H1 (cell line): Measurements from ENCODE around the gene PDF. TPM values are rescaled to one million over a fixed set of nuclear protein-coding genes. Genes with fewer than 3 reads are reported as not detected.

Experiments used
- CTCF ChIA-PET: fragments of 300-600 bp; sonication (Branson Sonifier 250); formaldehyde crosslinking; loops from one replicate; lab custom pipeline; 2021; ENCODE audit not compliant: partially characterized antibody; lab: Charles Lee
- POLR2A ChIA-PET: fragments of 300-600 bp; sonication (Branson Sonifier 250); formaldehyde crosslinking; loops from one replicate; lab custom pipeline; 2021; ENCODE audit warnings: inconsistent platforms; ENCODE audit not compliant: partially characterized antibody; lab: Charles Lee
- DNase-seq, 2 experiments: peaks; one replicate each; pipeline versions ENCODE4 v3.0.0 to v3.0.0-alpha.2; 2010 to 2022; ENCODE audit warnings: low spot score in 2 of 2, low read depth in 1 of 2, mixed read lengths in 1 of 2
- FAIRE-seq: peaks from 2 replicates; lab custom pipeline; 2011; peaks lifted over from hg19 to GRCh38; lab: Jason Lieb, UNC
- H2AFZ ChIP-seq: 2 replicates; pipeline ENCODE4 v1.8.1; 2012; ENCODE audit warnings: low read length, inconsistent platforms
- H2AK5ac ChIP-seq: 2 replicates; pipeline ENCODE4 v1.6.1; 2013; ENCODE audit warnings: low read depth, low read length
- H2BK120ac ChIP-seq: replicated peaks from 2 replicates; pipeline ENCODE3; 2013; ENCODE audit warnings: low read depth, low read length, inconsistent platforms
- H2BK12ac ChIP-seq: 2 replicates; pipeline ENCODE4 v1.6.1; 2013; ENCODE audit warnings: low read depth, low read length
- H2BK15ac ChIP-seq: 2 replicates; pipeline ENCODE4 v1.6.1; 2013; ENCODE audit warnings: low read length
- H2BK20ac ChIP-seq: 2 replicates; pipeline ENCODE4 v1.6.1; 2013; ENCODE audit warnings: low read length
- H2BK5ac ChIP-seq: 2 replicates; pipeline ENCODE4 v1.6.1; 2013; ENCODE audit warnings: low read depth, low read length
- H3K14ac ChIP-seq: 2 replicates; pipeline ENCODE4 v1.6.1; 2013; ENCODE audit warnings: inconsistent platforms; ENCODE audit not compliant: insufficient read length
- H3K18ac ChIP-seq: 2 replicates; pipeline ENCODE4 v1.6.1; 2013; ENCODE audit warnings: low read length; ENCODE audit errors: extremely low read depth
- H3K23ac ChIP-seq: 2 replicates; pipeline ENCODE4 v1.6.1; 2013; ENCODE audit warnings: inconsistent platforms; ENCODE audit not compliant: insufficient read length
- H3K23me2 ChIP-seq: 2 replicates; pipeline ENCODE4 v1.6.1; 2013; ENCODE audit warnings: low read depth, low read length
- H3K27ac ChIP-seq: 2 replicates; pipeline ENCODE4 v1.6.1; 2011; ENCODE audit warnings: low read depth, low read length, inconsistent platforms
- H3K27me3 ChIP-seq, 4 experiments: replicated peaks in 1 of 4; 1 replicate in 1 of 4; 2 replicates in 3 of 4; pipeline versions ENCODE4 v1.6.1 to v1.8.1; 2011 to 2013; ENCODE audit warnings: low read length in 3 of 4, mild to moderate bottlenecking in 3 of 4, inconsistent platforms in 2 of 4, mixed read lengths in 2 of 4, moderate library complexity in 1 of 4; ENCODE audit not compliant: control insufficient read depth in 3 of 4, insufficient read depth in 3 of 4; ENCODE audit errors: extremely low read depth in 1 of 4
- H3K36me3 ChIP-seq, 4 experiments: 2 replicates each; pipeline versions ENCODE4 v1.6.1 to v1.8.1; 2011 to 2013; ENCODE audit warnings: mild to moderate bottlenecking in 4 of 4, low read length in 3 of 4, moderate library complexity in 2 of 4, control low read depth in 1 of 4, inconsistent platforms in 1 of 4; ENCODE audit not compliant: insufficient read depth in 4 of 4, control insufficient read depth in 2 of 4
- H3K4ac ChIP-seq: replicated peaks from 2 replicates; pipeline ENCODE3; 2013; ENCODE audit warnings: low read length, low read depth, mixed read lengths, inconsistent platforms; ENCODE audit not compliant: insufficient read length
- H3K4me1 ChIP-seq, 4 experiments: replicated peaks in 1 of 4; 1 replicate in 1 of 4; 2 replicates in 3 of 4; pipeline versions ENCODE4 v1.6.1 to v1.8.1; 2011 to 2013; ENCODE audit warnings: low read length in 3 of 4, inconsistent platforms in 2 of 4, mixed read lengths in 1 of 4; ENCODE audit not compliant: insufficient read depth in 4 of 4, control insufficient read depth in 3 of 4
- H3K4me2 ChIP-seq, 2 experiments: 2 replicates each; pipeline versions ENCODE4 v1.6.1 to v1.8.1; 2011 to 2013; ENCODE audit warnings: low read depth in 2 of 2, low read length in 2 of 2, control low read depth in 1 of 2, inconsistent platforms in 1 of 2, mild to moderate bottlenecking in 1 of 2; ENCODE audit not compliant: insufficient read depth in 1 of 2
- H3K4me3 ChIP-seq, 4 experiments: fragments of 200-600, 300-600 bp in 1 of 4; sonication (generic), shearing (Covaris generic), sonication (Bioruptor Twin) in 1 of 4; 2 replicates each; pipeline versions ENCODE4 v1.5.1 to v1.8.1; 2011 to 2016; ENCODE audit warnings: low read length in 4 of 4, low read depth in 3 of 4, control low read depth in 2 of 4, inconsistent platforms in 2 of 4, mild to moderate bottlenecking in 2 of 4, mixed read lengths in 1 of 4, moderate library complexity in 1 of 4; ENCODE audit not compliant: insufficient read depth in 2 of 4; ENCODE audit errors: extremely low read depth in 1 of 4
- H3K56ac ChIP-seq: replicated peaks from 2 replicates; pipeline ENCODE3; 2013; ENCODE audit warnings: low read depth, mild to moderate bottlenecking, mixed read lengths, low read length, inconsistent platforms; ENCODE audit not compliant: insufficient read length
- H3K79me1 ChIP-seq: 2 replicates; pipeline ENCODE4 v1.6.1; 2013; ENCODE audit warnings: low read depth, low read length, control low read depth
- H3K79me2 ChIP-seq, 2 experiments: 2 replicates each; pipeline versions ENCODE4 v1.6.1 to v1.8.1; 2012 to 2013; ENCODE audit warnings: low read length in 2 of 2, mild to moderate bottlenecking in 2 of 2, inconsistent platforms in 1 of 2; ENCODE audit not compliant: insufficient read depth in 2 of 2, control insufficient read depth in 1 of 2
- H3K9ac ChIP-seq, 4 experiments: replicated peaks in 1 of 4; 1 replicate in 1 of 4; 2 replicates in 3 of 4; pipeline versions ENCODE4 v1.6.1 to v1.8.1; 2011 to 2013; ENCODE audit warnings: low read depth in 3 of 4, low read length in 3 of 4, control low read depth in 2 of 4, mild to moderate bottlenecking in 2 of 4, moderate library complexity in 2 of 4, inconsistent platforms in 1 of 4; ENCODE audit errors: extremely low read depth in 1 of 4
- H3K9me3 ChIP-seq, 2 experiments: 2 replicates each; pipeline versions ENCODE4 v1.6.1 to v1.8.1; 2012 to 2013; ENCODE audit warnings: mild to moderate bottlenecking in 2 of 2, moderate library complexity in 2 of 2, control low read depth in 1 of 2, inconsistent platforms in 1 of 2, low read depth in 1 of 2, low read length in 1 of 2, mixed read lengths in 1 of 2; ENCODE audit not compliant: insufficient read depth in 2 of 2
- H4K20me1 ChIP-seq, 2 experiments: replicated peaks in 1 of 2; 2 replicates each; pipeline versions ENCODE3 to v1.8.1; 2011 to 2013; ENCODE audit warnings: inconsistent platforms in 2 of 2, low read length in 2 of 2, mild to moderate bottlenecking in 1 of 2; ENCODE audit not compliant: insufficient read depth in 2 of 2, control insufficient read depth in 1 of 2
- H4K5ac ChIP-seq: 2 replicates; pipeline ENCODE4 v1.6.1; 2013; ENCODE audit warnings: low read length, low read depth, mixed read lengths, inconsistent platforms; ENCODE audit not compliant: insufficient read length
- H4K8ac ChIP-seq: 2 replicates; pipeline ENCODE4 v1.8.0; 2013; ENCODE audit warnings: mild to moderate bottlenecking, moderate library complexity, low read length, inconsistent platforms; ENCODE audit not compliant: insufficient read depth; ENCODE audit errors: extremely low read depth
- H4K91ac ChIP-seq: replicated peaks from 2 replicates; pipeline ENCODE3; 2013; ENCODE audit warnings: low read length, mixed read lengths, inconsistent platforms; ENCODE audit not compliant: insufficient read length
- HDAC2 ChIP-seq, 2 experiments: fragments of 300-600 bp in 1 of 2; sonication (generic) in 1 of 2; IDR thresholded peaks; 2 replicates each; pipeline ENCODE4 v1.6.1; 2011 to 2012; ENCODE audit warnings: low read depth in 2 of 2, low read length in 2 of 2, mild to moderate bottlenecking in 2 of 2, moderate library complexity in 2 of 2, borderline replicate concordance in 1 of 2, inconsistent platforms in 1 of 2
- JUN ChIP-seq: IDR thresholded peaks from 2 replicates; pipeline ENCODE4 v1.6.1; 2011; ENCODE audit warnings: low read depth, mild to moderate bottlenecking, improper control_type of control experiment, low read length
- KDM1A ChIP-seq: fragments of 200-600, 300-600 bp; sonication (generic); IDR thresholded peaks from 2 replicates; pipeline ENCODE4 v1.7.1; 2016; ENCODE audit warnings: mild to moderate bottlenecking, low read length, borderline replicate concordance
- KDM4A ChIP-seq: IDR thresholded peaks from one replicate; pipeline ENCODE4 v1.7.1; 2012; ENCODE audit warnings: low read depth, mild to moderate bottlenecking, moderate library complexity, low read length, inconsistent platforms; ENCODE audit not compliant: severe bottlenecking
- RAD21 ChIP-seq, 2 experiments: IDR thresholded peaks in 1 of 2; conservative IDR thresholded peaks in 1 of 2; 2 replicates each; pipeline ENCODE4 v1.6.1; 2011; ENCODE audit warnings: low read depth in 2 of 2, low read length in 2 of 2, improper control_type of control experiment in 1 of 2, inconsistent platforms in 1 of 2, mild to moderate bottlenecking in 1 of 2, moderate library complexity in 1 of 2
- SIN3A ChIP-seq, 2 experiments: IDR thresholded peaks in 1 of 2; conservative IDR thresholded peaks in 1 of 2; 2 replicates each; pipeline ENCODE4 v1.6.1; 2011 to 2012; ENCODE audit warnings: low read length in 2 of 2, improper control_type of control experiment in 1 of 2, low read depth in 1 of 2, mild to moderate bottlenecking in 1 of 2
- SRF ChIP-seq: IDR thresholded peaks from 2 replicates; pipeline ENCODE4 v1.6.1; 2011; ENCODE audit warnings: mild to moderate bottlenecking, low read depth, low read length, moderate library complexity
- YY1 ChIP-seq: IDR thresholded peaks from 2 replicates; pipeline ENCODE4 v1.6.1; 2011; ENCODE audit warnings: low read depth, mild to moderate bottlenecking, low read length
- WGBS, 2 experiments: shearing (Covaris generic) in 1 of 2; methylation state at CpG; one replicate each; pipeline versions ENCODE4 v1.1.6 to v1.1.7; 2013 to 2015; ENCODE audit warnings: low lambda C conversion rate in 2 of 2, mixed read lengths in 2 of 2, inconsistent platforms in 1 of 2, low coverage in 1 of 2, missing lambda C conversion rate in 1 of 2; ENCODE audit not compliant: insufficient replicate concordance in 2 of 2, insufficient coverage in 1 of 2, insufficient read length in 1 of 2; ENCODE audit errors: extremely low coverage in 1 of 2, missing lambda C conversion rate in 1 of 2; 5-methylcytosine and 5-hydroxymethylcytosine counted together
- polyA plus RNA-seq, 7 experiments: library from polyadenylated mRNA; depleted of rRNA in 3 of 7; stranded (reverse) in 5 of 7; unstranded in 2 of 7; fragments of >200 nt in 5 of 7; fragments of 200-250 nt in 2 of 7; gene quantifications; 1 replicate in 5 of 7; 2 replicates in 1 of 7; 4 replicates in 1 of 7; pipeline versions ENCODE4 v1.2.1 to v1.2.3, GENCODE V29; 2011 to 2013; ENCODE audit warnings: missing spikeins in 2 of 7, mixed read lengths in 2 of 7
- total RNA-seq: library from RNA; stranded (reverse); fragmentation: NEBNext Ultra II Directional; extraction: Animal tissue kit (Norgen Biotek cat#: 25700); gene quantifications from 2 replicates; pipeline ENCODE4 v1.2.1, GENCODE V29; 2021

The PDF gene
- total and polyA plus RNA-seq, 2 of the 8 experiments (the other 6 are each of a cell fraction or from before 2014, with no cell fraction given) = 17.7 to 23.9 TPM

GRCh38 chr16:69311533-69312387, 18.6 kb downstream of the PDF start:
- no peak overlapping the region for H2BK5ac ChIP-seq
- no peak overlapping the region for H2AFZ ChIP-seq
- H3K4me2 ChIP-seq = peak overlapping the region; percentile 65 to 66
- H3K79me2 ChIP-seq = peaks cover 0 to 15% of the 10 kb centered on the region in 2 experiments; a peak in 1 of 4 replicates
- 0 out of 2 replicates have a peak overlapping the region, but pooled peaks have one; percentile 28 for H3K27ac ChIP-seq
- H2BK15ac ChIP-seq = no peak overlapping the region
- FAIRE-seq (no peak), DNase-seq (peak in 1 of 2 experiments; percentile 77)
- peak overlapping the region; percentile 51 to 80 (median 60) for H3K9ac ChIP-seq
- WGBS, 2 experiments = 10% methylated on average over 28 of the region's 59 CpGs; no CpG with 5 or more reads in 1 of the 2 experiments
- H3K36me3 ChIP-seq = peaks cover 6 to 9% (median 7%) of the 10 kb centered on the region in 4 experiments; a peak in 5 of 8 replicates
- no peak overlapping the region for H3K4ac ChIP-seq
- no peak overlapping the region; the same call in 1 of the 2 replicates for H3K18ac ChIP-seq
- no peak overlapping the region for H3K14ac ChIP-seq
- no peak overlapping the region for H4K5ac ChIP-seq
- no peak overlapping the region for H2BK120ac ChIP-seq
- H3K4me3 ChIP-seq = peak overlapping the region; percentile 53 to 84 (median 78)
- H3K56ac ChIP-seq = no peak overlapping the region
- H3K9me3 ChIP-seq = no peaks in the 10 kb centered on the region
- H3K23ac ChIP-seq = no peak overlapping the region
- H4K8ac ChIP-seq = peak overlapping the region; percentile 96
- H3K79me1 ChIP-seq = no peaks in the 10 kb centered on the region; the same call in 1 of the 2 replicates
- peaks cover 0 to 4% (median 3%) of the 10 kb centered on the region in 4 experiments; a peak in 4 of 7 replicates for H3K4me1 ChIP-seq
- H4K20me1 ChIP-seq = peaks cover 5 to 6% of the 10 kb centered on the region in 2 experiments
- no peak overlapping the region for H2BK12ac ChIP-seq
- H2AK5ac ChIP-seq = no peak overlapping the region
- H3K27me3 ChIP-seq = no peaks in the 10 kb centered on the region
- no peak overlapping the region for H2BK20ac ChIP-seq
- no peak overlapping the region for H4K91ac ChIP-seq
- 0 out of 2 replicates have a peak, but pooled peaks cover 3% of the 10 kb centered on the region for H3K23me2 ChIP-seq
- CTCF ChIA-PET = interaction anchor here (0.6 to 1.9 kb wide), 8 partner anchors 11 to 360 kb away, joined by 3 to 7 read pairs (median 3); partner anchors contain the start of gene PDF
- POLR2A ChIA-PET = interaction anchor here (0.5 to 24.8 kb wide), 3 partner anchors 25 to 275 kb away, joined by 3 to 497 read pairs (median 6); partner anchors contain the start of genes COG8, NIP7, PDF and TMED6
- TF ChIP-seq HDAC2 (IDR thresholded peaks at IDR 0.05; ENCODE audit: borderline replicate concordance in 1 of 2, low read depth in 2 of 2, low read length in 2 of 2) = no peak
- TF ChIP-seq SIN3A (conservative IDR thresholded peaks at IDR 0.05 in 1 of 2, IDR thresholded peaks at IDR 0.05 in 1 of 2; ENCODE audit: low read depth in 1 of 2, low read length in 2 of 2) = peak; percentile 13 to 81; a peak in 1 of 4 replicates
- TF ChIP-seq JUN = no peak
- 0 out of 2 replicates have a peak, but pooled peaks have one; percentile 2 for TF ChIP-seq YY1
- TF ChIP-seq KDM1A = 0 out of 2 replicates have a peak, but pooled peaks have one; percentile 26
- TF ChIP-seq KDM4A = peak; percentile 90
- TF ChIP-seq RAD21 (IDR thresholded peaks at IDR 0.05 in 1 of 2, conservative IDR thresholded peaks at IDR 0.05 in 1 of 2; ENCODE audit: low read depth in 2 of 2, low read length in 2 of 2) = 0 out of 4 replicates have a peak, but pooled peaks of 1 of the 2 experiments have one; percentile 5
- TF ChIP-seq SRF = no peak
